HG03558 (cell line): ENCODE data around the gene ITPRIPL2.

Experiments
- ATAC-seq: cut with Tn5 transposase; IDR thresholded peaks from one replicate; pipeline ENCODE4 v1.9.1; 2021; ENCODE audit warnings: moderate number of reproducible peaks; ENCODE audit not compliant: unreplicated experiment; ENCODE audit errors: extremely low read depth

Gene ITPRIPL2

DNA sequence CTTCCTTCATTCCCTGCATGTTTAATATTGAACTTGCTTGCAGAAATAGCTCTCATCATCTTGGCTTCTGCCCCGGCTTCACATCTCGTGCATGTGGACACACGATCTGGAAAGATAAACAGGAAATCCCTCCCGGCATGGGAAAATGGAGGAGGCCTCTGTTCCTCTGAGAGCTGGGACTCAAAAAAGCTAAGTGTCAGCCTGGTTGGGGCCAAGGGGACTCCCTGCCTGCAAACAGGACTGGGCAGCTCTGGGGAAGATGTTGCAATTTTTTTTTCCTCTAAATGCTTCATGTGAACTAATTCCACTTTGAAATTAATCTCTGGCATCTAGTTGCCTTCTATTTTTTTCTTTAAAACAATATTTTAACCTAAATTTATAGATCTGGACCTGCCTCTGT lies 24.8 kb downstream of the ITPRIPL2 start:
- no peak for ATAC-seq

DNA sequence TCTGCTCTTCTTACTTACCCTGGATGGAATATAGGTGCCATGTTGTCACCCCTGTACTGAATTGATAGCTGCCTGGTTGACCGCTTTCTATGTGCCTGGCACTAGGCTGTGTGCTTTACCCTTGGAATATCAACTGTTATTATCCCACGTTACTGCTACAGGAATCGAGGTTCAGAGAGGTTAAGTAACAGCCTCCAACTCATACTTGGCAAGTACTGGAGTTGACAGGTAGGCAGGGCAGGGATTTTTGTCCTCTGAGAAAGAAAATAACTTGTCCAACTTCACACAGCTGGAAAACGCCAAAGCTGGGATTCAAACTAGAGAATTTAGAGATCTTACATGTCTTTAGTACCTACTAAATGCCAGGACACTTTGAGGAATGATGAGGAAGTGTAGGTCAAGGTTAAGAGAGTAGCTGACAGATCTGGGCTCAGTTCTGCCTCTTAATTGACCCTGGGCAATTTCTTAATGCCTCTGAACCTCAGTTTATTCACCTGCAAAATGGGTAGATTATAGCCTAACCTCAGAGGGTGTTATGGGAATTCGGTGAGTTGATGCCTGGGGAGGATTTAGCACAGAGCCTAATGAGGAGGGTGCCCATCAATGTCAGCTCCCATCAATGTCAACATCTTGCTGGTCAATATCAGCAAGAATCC lies 25.8 kb downstream of the ITPRIPL2 start:
- ATAC-seq, result no peak

DNA sequence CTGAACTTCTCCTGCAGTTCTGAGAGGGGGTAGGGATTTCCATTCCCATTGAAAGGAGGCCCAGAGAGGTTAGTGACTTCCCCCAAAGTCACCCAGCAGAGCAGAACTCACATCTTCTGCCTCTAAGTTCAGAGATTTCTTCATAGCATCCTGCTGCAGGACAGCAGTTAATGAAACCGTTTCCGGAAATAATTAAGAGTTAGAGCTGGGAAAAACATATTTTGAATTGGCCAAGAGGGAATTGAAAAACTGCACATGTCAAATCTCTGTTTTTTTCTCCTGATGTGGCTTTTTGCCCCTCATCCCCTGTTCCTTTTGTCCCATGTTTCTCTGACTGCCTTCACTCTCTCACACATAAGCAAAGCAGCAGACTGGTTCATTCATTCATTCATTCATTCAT lies 26.6 kb downstream of the ITPRIPL2 start:
- ATAC-seq, result no peak

DNA sequence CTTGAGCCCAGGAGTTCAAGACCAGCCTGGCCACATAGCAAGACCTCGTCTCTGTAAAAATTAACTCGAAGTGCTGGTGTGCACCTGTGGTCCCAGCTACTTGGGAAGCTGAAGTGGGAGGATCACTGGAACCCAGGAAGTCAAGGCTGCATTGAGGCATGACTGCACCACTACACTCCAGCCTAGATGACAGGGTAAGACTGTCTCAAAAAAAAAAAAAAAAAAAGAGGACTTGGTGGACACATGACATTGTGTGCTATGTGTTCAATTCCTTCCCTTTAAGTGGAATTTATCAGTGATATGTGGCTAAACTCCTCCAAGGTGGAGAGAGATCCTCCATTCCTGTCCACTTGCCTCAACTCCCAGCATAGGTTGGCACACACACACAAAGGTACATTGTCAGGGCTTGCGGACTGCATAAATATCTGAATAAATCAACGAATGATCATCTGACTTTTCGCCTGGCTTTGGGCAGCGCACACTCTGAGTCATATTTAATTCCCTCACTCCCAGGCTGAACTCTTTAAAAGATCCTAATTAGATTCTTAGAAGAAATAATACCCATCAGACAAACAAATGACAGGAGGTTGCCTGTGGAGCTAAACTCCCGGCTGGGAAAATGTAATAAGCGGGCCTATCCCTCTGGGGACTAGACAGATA lies 29.3 kb downstream of the ITPRIPL2 start:
- ATAC-seq, result no peak

DNA sequence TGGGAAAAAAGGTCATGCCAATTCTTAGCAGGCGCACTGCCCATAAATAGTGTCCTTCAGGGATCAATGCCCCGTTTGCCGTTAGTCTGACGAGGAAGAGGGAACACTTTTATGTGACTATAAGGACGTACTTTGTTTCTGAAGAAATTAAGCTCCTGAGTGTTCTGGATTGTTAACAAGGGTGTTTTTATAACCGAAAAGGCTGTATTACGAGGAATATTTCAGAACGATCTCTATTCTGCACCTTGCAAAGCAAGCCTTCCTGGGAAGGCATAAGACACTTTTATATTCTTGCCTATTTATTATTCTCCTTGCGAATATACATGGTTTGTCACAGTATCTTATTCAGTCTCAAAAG lies 29.8 kb downstream of the ITPRIPL2 start:
- no peak for ATAC-seq

DNA sequence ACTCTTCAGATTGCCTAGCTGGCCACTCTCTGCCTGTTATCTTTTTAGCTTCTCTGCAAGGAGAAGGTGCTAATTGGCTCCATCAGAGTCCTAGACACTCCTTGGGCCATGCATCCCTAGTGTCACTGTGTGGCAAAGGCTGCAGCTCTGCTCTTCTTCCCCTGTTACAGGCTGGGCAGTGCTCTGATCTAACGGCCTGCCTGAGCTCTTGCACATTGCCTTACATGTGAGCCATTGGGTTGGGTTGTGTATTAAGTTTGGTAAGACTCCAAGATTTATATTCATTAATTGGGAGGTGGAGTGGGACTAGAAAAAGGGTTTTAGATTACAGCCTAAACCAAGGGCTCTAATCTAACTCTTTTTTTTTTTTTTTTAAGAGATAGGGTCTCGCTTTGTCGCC lies 31.2 kb downstream of the ITPRIPL2 start:
- ATAC-seq, result no peak

DNA sequence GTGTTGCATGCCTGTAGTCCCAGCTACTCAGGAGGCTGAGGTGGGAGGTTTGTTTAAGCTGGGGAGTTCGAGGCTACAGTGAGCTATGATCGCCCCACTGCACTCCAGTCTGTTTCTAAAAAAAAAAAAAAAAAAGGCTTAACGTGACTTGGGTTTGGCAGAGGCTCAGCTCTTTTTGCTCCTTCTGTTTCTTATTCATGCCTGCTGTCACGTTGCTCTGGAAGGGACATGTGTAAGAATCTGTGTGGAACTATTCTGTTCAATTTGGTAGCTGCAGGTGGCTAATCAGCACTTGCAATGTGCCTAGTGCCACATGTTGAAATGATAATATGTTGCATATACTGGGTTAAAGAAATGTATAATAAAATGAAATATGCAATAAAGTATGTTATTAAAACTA lies 33.4 kb downstream of the ITPRIPL2 start:
- ATAC-seq, result no peak

DNA sequence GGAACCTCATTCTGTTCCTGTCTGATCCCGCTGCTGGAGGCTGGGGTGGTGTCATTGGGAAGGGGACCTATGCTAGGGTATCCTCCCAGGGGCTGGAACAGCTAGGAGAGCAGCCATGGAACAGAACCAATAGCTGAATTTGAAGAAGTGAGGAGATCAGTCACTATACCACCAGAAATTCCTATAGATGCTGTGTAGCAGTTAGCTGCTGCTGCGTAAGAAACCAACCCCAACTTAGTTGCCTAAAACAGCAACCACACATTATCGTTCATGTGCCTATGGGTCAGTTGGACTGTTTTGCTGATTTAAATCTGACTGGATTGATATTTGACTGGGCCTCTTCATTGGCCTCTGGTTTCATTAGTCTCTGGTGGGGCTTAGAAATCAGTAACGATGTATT lies 33.9 kb downstream of the ITPRIPL2 start:
- no peak for ATAC-seq

DNA sequence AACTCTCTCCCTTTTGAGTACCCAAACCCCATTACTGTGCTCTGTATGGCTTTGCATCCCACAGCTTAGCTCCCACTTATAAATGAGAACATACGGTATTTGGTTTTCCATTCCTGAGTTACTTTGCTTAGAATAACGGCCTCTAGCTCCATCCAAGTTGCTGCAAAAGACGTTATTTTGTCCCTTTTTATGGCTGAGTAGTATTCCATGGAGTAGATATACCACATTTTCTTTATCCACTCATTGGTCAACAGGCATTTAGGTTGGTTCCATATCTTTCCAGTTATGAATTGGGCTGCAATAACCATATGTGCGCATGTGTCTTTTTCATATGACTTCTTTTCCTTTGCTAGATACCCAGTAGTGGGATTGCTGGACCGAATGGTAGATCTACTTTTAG lies 34.4 kb downstream of the ITPRIPL2 start:
- no peak for ATAC-seq

DNA sequence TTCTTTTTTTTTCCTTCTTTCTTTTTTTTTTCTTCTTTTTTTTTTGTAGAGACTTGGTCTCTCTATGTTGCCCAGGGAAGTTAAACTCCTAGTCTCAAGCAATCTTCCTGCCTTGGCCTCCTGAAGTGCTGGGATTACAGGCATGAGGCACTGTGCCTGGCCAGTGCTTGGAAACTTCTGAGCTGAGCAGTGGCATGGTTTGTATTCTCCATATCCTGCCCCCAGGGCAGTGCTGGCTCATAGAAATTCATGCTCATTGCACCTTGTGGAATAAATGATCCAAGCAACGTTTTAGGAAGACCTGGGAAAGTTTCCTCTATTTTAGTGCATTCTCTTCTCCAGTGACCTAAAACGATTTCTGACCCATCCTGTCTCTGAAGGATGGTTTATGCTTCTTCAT lies 37.5 kb downstream of the ITPRIPL2 start:
- no peak for ATAC-seq

DNA sequence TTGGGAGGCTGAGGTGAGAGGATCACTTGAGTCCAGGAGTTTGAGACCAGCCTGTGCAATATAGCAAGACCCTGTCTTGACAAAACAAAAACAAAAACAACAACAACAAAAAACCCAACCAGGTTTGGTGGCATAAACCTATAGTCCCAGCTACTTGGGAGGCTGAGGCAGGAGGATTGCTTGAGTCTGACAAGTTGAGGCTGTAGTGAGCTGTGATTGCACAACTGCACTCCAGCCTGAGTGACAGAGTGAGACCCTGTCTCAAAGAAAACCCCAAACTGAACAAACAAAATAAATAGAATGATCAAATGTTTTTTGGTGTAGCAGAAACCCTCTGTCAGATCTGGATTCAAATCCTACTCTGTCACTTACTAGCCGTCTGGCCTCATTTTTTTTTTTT lies 38.3 kb downstream of the ITPRIPL2 start:
- no peak for ATAC-seq

DNA sequence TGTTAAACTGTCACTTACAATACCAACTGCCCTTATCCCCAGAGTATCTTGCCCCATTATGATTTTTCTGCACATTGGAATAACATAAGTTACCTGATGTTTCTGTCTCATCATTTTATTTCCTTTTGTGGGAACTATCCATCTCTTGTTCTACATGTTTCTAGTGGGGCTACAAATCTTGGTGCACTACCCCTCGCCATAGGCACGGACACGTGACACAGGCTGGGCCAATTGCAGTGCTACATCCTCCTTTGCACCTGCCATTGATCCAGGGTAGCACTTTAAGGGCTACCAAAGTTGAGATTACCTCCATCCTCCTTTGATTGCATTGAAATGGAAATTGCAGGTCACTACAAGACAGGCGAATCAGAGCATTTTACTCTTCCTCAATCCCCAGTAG lies 40.1 kb downstream of the ITPRIPL2 start:
- ATAC-seq, result no peak

DNA sequence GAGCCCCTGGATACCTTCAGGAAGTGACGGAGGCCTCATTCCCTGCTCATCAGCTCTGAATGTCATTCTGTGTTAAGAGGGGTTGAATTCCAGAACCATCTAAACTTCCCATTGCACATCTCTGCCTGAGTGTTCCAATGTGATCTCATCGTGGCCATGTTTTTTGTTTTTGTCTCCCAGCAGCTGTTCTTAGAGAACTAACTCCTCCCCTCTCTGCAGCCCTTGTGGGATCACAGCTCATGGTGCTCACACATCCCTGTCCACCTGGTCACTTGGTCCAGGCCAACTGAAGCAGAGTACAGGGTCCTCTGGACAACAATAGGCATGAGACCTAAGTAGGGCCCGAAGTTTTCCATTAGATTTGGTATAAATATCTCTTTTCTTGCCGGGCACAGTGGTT lies 48.3 kb downstream of the ITPRIPL2 start:
- ATAC-seq, result no peak

DNA sequence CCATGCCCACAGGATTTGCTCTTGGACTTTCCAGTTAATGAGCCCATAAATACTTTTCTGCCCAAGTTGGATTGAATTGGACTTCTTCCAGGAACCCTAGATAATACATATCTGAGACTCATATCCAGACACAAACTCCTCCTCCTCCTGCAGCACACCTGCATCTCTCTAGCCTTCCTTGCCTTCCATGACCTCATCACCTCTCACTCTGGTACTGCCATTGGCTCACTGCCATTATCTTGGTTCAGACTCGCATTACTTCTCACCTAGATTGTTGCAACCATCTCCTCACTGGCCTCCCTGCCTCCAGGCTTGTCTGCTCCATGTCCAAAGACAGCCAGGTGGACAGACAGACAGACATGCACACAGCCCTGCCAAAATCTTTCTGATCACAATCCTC lies 49.5 kb downstream of the ITPRIPL2 start:
- ATAC-seq, result no peak

DNA sequence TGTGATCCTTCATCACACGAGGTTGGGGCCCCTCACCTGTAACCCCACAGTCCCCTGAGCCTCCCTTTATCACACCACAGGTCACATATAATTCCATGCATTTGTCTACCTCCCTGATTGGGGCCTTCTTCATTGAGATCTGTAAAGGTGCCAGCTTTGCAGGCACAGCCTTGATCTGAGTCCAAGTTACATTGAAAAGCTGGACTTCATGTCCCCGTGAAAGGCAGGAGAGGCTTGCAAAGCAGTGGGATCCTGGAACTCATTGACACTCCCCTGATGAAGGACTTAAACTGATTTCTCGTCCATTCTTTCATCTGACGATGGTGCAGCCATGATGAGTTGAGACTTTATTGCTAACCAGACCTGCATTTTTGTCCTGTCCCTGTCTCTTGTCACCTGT lies 50.5 kb downstream of the ITPRIPL2 start:
- no peak for ATAC-seq

DNA sequence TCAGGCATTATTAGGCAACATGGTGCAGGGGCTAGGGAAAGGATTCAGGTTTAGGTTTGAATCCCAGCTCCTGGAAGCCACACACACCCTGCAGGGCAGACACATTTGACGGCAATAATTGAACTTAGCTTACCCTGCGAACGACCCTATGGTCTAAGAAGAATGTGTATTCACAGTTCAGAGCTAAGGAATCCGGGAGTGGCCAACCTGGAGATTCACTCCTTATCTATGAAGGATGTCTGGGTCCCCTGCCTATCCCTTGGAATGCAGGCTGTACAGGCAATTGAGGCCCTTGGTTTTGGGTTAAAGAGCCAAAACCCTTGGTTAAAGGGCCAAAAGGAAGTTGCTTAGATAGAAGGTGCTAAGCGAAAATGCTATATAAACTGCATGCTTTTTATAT lies 51.3 kb downstream of the ITPRIPL2 start:
- no peak for ATAC-seq

DNA sequence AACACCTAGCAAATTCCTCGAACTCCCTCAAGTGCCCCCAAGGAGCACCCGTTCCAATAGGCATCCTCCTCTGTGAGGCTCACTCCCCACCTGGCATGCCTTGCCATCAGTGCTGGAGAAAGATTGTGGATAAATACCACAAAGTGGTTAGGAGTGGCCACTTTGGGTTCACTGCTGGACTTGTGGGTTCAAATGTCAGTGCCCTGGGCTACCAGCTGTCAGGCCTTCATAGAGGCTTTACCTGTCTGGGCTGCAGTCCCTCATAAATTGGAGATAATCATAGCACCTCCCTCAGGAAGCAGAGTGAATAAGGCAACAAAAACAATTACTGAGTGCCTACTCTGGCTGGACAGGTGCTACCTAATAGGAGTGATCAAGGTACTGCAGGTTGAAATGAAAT lies 52.7 kb downstream of the ITPRIPL2 start:
- no peak for ATAC-seq

DNA sequence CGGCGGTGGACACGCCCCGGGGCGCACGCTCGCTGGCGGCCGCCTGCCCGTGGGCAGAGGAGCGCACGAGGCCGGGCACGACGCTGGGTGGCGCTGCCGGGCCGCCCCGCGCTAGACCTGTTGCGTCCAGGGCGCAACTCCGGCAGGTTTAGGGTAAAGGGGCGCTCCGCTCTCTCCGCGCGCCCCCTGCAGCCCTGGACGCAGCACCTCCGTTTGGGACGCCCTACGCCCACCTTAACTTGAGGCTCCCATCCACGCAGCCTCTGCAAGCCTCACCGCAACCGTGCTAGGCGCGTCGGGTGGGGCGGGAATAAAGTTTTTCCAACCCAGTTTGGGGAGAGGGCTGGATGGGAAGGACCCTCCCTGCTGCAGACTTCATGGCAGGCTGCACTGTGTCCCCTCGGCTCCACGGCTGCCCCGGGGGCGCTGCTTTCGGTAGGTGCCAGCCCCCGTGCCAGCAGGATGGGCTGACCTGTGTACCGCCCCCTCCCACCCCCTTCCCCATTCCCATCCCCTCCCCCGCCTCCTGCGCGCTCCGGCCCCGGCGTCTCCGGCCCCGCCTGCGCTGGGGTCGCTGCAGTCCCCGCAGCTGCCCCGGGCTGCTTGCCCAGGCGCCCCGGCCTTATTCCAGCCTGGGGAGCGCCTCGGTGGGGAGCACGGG lies 54.1 kb downstream of the ITPRIPL2 start, which contains the start of gene SYT17:
SYT17 (plus strand) TSS at position 531 of the 661 bp plus-strand sequence. CDS start 407 bp downstream, outside the sequence.
- ATAC-seq, result no peak

DNA sequence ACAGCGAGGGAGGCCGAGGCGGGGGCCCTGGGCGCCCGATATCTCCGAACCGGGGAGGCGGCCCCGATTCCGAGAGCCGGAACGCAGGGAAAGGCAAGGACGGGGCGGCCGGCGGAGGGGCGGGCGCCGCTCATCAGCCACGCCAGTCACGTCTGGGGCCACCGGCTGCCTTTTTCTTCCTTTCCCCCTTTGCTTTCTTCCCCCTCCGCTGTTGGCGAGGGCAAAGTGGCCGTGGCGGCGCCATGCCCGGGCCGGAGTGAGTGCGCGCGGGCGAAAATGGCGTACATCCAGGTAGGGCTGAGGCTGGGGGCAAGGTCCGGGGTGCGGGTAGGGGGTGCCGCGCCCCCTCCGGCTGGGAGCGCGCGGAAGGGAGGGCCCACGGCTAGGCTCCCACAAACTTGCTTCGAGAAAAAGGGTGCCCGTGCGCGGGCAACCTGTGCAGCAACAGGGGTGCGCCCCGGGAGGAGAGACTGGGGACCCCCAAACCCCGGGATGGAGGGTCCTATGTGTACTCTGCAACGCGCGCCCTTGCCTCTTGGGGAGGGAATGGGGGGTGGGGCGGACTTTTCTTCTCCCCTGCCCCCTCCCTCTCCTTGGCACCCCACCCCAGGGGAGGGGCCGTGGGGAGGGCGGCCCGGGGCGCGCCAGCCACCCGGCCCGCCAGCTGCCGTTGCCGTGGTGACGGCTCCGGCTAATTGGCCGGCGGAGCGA lies 54.8 kb downstream of the ITPRIPL2 start:
- no peak for ATAC-seq

DNA sequence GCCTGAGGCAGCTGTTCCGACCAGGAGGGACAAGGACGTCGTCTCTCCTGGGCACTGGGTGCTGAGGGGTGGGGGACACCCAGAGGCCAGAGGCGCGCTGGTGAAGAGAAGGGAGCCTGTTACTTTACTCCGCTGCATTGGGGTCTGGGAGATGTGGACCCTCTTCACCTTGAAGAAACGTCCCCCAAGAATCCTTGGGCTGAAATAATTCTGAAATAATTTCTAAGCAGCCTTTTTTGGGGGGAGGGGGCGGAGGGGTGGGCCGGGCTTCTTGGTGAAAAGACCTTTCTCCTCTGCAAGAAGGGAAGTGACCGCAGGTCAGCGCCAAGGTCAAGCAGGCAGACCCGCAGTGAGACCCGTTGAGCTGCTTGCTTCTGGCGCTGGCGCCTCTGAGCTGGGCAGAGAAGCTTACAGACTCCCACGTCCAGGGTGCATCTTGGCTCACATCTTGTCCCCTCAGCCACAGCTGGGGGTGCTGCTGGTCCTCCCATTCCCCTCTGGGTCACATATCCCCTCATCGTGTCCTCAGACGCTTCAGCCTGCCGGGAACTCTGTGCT lies 55.4 kb downstream of the ITPRIPL2 start:
- no peak for ATAC-seq
